Activated naive CD4-positive, alpha-beta T cell treated with anti-CD3 and anti-CD28 coated beads for 36 hours (primary cell): ENCODE data around the gene VAC14. TPM values are rescaled to one million over a fixed set of nuclear protein-coding genes. Genes with fewer than 3 reads are reported as not detected.
"Not testable (repeated sequence)": the region's sequence is repeated elsewhere in the genome, so short reads cannot be mapped to it uniquely, and the experiment has no call there.

Source experiments
- CTCF ChIA-PET: fragments of 350-600 bp; sonication (Branson Sonifier 250); formaldehyde crosslinking; loops from one replicate; lab custom pipeline; 2021; ENCODE audit warnings: antibody characterized with exemption; lab: Charles Lee
- DNase-seq: peaks from one replicate; pipeline ENCODE4 v3.0.0-alpha.2; 2020
- H3K27ac Mint-ChIP-seq: one replicate; pipeline ENCODE4 v1.8.0; 2021; ENCODE audit warnings: mild to moderate bottlenecking, mixed read lengths
- H3K27me3 Mint-ChIP-seq: one replicate; pipeline ENCODE4 v1.8.0; 2021; ENCODE audit warnings: low read depth, mixed read lengths
- H3K36me3 Mint-ChIP-seq: one replicate; pipeline ENCODE4 v1.8.0; 2021; ENCODE audit warnings: low read depth, mixed read lengths
- H3K4me1 Mint-ChIP-seq: one replicate; pipeline ENCODE4 v1.8.0; 2021; ENCODE audit warnings: low read depth, mixed read lengths
- H3K4me3 Mint-ChIP-seq: one replicate; pipeline ENCODE4 v1.8.0; 2021; ENCODE audit warnings: mild to moderate bottlenecking, moderate library complexity, mixed read lengths
- H3K9me3 Mint-ChIP-seq: one replicate; pipeline ENCODE4 v1.8.0; 2021; ENCODE audit warnings: mixed read lengths
- intact Hi-C: fragments of 100-400 bp; cut with micrococcal nuclease; formaldehyde crosslinking; loops from one replicate; pipeline ENCODE4 v1.15.1; 2023
- total RNA-seq, 2 experiments: library from RNA; stranded (reverse); gene quantifications; one replicate each; pipeline ENCODE4 v1.2.3, GENCODE V29; 2021

VAC14 gene
- total RNA-seq, 2 experiments from 2014 or later, result 19.6 to 20.6 TPM

DNA sequence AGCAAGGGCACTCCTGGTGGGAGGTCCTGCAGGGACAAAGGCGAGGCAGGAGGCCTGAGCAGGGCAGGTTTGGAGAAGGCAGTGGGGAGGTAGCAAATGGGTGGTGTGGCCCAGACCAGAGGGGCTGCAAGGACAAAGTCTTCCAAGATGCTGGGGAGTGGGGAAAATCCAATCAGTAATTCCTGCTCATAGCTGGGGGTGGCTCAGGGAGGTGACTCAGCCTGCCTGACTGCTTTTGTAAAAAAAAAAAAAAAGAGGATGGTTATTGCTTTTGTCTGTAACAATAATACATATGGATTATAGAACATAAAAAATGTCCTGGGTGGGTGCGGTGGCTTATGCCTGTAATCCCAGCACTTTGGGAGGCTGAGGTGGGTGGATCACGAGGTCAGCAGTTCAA is 149.4 kb downstream of the VAC14 start:
- CTCF ChIA-PET, result interaction anchor here (0.7 to 2.3 kb wide), 3 partner anchors 143 to 320 kb away, joined by 3 to 12 read pairs (median 4); no protein-coding TSS in a partner anchor
- no peak for DNase-seq
- intact Hi-C loops, result loop anchor here (5.0 to 10.0 kb wide), 4 partner anchors 74 to 487 kb away; no protein-coding TSS in a partner anchor
- Mint-ChIP-seq H3K36me3 (no peaks in the 10 kb centered on the region), H3K4me1 (peaks cover 5% of the 10 kb centered on the region), H3K9me3 (no peaks in the 10 kb centered on the region), H3K27me3 (no peaks in the 10 kb centered on the region), H3K4me3 (no peak overlapping the region), H3K27ac (no peak overlapping the region)

DNA sequence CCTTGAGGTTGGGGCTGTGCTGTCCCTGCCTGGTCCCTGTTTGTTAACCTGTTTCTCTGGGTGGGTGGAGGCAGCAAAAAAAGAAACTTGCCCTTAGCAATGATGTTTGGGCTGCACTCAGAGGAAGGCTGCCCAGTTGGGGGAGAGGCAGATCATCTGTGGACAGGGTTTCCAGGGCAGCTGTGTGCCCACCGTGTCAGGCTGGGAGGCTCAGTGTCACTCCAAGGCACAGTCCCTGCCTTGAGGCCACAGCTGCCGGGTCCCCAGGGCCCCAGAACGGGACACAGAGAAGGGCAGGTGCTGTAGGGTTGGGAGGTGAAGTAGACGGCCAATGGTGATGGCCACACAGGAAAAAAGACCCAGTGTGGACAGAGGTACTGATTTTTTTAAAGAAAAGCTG is 150.7 kb downstream of the VAC14 start:
- DNase-seq, result no peak
- peaks cover 5% of the 10 kb centered on the region for H3K4me1 Mint-ChIP-seq
- CTCF ChIA-PET, result no interaction called here
- no peak overlapping the region for H3K4me3 Mint-ChIP-seq
- H3K36me3 Mint-ChIP-seq, result no peaks in the 10 kb centered on the region
- H3K27ac Mint-ChIP-seq, result no peak overlapping the region
- no peaks in the 10 kb centered on the region for H3K9me3 Mint-ChIP-seq
- H3K27me3 Mint-ChIP-seq, result no peaks in the 10 kb centered on the region
- intact Hi-C loops, result loop anchor here (5.0 to 10.0 kb wide), 4 partner anchors 73 to 485 kb away; no protein-coding TSS in a partner anchor

DNA sequence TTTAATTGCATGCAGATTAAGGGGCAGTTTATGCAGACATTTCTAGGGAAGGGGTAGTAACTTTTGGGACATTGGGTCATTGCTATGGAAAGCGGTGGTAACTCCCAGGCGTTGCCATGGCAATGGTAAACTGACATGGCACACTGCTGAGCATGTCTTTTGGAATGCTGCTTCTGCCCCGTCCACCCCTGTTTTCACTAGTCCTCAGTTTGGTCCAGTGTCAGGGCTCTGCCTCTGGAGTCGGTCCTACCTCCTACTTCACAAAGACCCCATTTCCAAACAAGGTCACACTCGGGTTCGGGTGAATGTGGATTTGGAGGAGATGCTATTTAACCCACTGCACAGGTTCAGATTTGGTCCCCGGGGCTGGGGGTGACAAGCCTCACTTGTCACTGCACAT is 151.7 kb downstream of the VAC14 start:
- Mint-ChIP-seq H3K4me3 (no peak overlapping the region), H3K4me1 (peaks cover 5% of the 10 kb centered on the region), H3K9me3 (no peaks in the 10 kb centered on the region), H3K36me3 (no peaks in the 10 kb centered on the region), H3K27ac (no peak overlapping the region), H3K27me3 (no peaks in the 10 kb centered on the region)
- DNase-seq, result no peak
- intact Hi-C loops, result no loop called here
- CTCF ChIA-PET, result interaction anchor here (1.1 kb wide), 1 partner anchor 10 kb away, joined by 3 read pairs; no protein-coding TSS in a partner anchor

DNA sequence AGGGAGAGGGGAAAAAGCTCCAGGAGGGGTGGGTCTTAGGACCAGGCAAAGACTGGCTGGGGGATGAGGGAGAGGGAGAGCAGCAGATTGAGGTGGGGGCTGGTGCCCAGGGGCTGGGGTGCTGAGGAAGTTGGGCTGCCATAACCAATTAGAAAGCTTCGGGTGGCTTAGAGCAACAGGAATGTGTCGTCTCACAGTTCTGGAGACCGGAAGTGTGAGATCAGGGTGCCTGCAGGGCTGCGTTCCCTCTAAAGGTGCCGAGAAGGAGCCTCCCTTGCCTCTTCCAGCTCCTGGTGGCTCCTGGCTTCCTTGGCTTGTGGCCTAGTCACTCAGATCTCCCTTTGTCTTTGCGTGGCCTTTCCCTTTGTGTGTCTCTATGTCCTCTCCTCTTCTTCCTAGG is 152.4 kb downstream of the VAC14 start:
- Mint-ChIP-seq H3K36me3 (no peaks in the 10 kb centered on the region), H3K9me3 (no peaks in the 10 kb centered on the region), H3K27me3 (no peaks in the 10 kb centered on the region), H3K4me1 (peaks cover under 1% of the 10 kb centered on the region), H3K4me3 (no peak overlapping the region), H3K27ac (no peak overlapping the region)
- no peak for DNase-seq
- intact Hi-C loops, result no loop called here
- CTCF ChIA-PET, result interaction anchor here (1.1 kb wide), 1 partner anchor 11 kb away, joined by 3 read pairs; no protein-coding TSS in a partner anchor

DNA sequence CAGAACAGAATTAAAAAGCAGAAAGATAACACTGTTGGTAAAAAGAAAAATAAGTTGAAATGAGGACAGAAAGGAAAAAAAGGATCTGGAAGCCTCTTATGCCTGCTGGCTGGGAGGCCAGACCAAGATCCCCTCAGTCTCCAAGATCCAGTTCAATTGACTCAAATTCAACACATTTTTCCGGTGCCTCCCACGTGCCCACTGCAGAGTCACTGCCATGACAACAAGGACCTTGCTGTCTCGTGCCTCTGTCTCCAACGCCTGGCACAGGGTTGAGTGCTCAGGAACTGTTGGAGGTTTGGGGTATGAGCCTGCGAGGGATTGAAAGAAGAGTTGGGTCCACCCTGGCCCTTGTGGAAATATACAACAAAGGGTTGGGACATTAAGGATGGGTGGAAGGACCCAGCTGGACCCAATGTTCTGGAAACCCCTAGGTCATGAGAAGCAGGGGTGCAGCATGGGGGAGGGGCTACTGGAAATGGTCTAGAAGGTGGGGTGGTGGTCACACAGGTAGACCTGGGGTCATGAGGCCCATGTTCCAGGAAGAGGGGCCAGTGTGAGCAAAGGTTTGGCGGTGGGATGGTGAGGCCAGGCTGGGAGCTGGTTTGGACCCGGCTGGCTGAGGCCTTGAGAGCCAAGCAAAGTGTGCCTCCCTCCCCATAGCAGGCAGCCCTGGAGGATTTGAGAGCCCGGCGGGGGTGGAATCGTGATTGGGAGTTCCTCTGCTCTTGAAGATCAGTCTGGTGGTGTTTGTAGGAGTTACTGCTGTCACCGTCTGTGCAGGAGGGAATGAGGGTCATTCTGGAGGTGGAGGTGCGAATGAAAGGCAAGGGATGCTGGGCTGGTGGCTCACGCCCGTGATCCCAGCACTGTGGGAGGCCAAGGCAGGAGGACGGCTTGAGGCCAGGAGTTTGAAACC is 153.3 kb downstream of the VAC14 start:
- no peak for DNase-seq
- H3K4me1 Mint-ChIP-seq, result no peaks in the 10 kb centered on the region
- H3K9me3 Mint-ChIP-seq, result no peaks in the 10 kb centered on the region
- H3K27ac Mint-ChIP-seq, result no peak overlapping the region
- no peak overlapping the region for H3K4me3 Mint-ChIP-seq
- no peaks in the 10 kb centered on the region for H3K36me3 Mint-ChIP-seq
- no peaks in the 10 kb centered on the region for H3K27me3 Mint-ChIP-seq
- CTCF ChIA-PET, result no interaction called here
- intact Hi-C loops, result no loop called here

DNA sequence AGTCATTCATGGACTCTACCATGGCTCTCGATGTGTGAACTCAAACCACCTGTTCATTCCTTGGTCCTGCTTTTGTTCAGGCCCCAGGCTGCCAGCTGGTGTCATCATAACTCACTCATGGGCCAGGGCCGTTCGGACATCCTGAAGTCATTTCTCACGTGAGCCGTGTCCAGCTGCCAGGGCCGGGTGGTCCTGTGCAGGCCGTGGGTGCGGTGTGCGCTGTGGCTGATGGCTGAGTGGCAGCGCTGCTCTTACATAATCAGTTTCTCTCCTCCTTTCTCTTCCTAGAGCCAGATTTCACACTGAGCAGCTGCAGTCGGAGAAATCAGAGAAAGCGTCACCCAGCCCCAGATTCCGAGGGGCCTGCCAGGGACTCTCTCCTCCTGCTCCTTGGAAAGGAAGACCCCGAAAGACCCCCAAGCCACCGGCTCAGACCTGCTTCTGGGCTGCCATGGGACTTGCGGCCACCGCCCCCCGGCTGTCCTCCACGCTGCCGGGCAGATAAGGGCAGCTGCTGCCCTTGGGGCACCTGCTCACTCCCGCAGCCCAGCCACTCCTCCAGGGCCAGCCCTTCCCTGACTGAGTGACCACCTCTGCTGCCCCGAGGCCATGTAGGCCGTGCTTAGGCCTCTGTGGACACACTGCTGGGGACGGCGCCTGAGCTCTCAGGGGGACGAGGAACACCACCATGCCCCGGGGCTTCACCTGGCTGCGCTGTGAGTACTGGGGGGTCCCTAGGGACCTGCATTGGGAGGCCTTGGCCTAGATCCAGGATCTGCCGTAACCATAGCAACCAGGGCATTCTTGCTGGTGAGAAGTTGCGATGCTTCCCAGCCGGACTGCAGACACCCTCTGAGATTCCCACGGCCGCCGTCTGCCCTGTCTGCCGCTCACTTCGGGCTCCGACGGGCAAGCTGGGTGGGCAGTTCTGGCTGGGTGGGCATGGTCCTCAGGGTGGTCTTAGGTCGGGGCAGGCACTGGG is 154.4 kb downstream of the VAC14 start, which contains the start of gene IL34:
IL34 (plus strand) TSS at position 300 of the 982 bp plus-strand sequence; CDS start at position 689, 389 bp downstream.
- intact Hi-C loops, result no loop called here
- H3K9me3 Mint-ChIP-seq, result no peaks in the 10 kb centered on the region
- CTCF ChIA-PET, result interaction anchor here (0.5 kb wide), 1 partner anchor 125 kb away, joined by 3 read pairs; no protein-coding TSS in a partner anchor
- H3K36me3 Mint-ChIP-seq, result no peaks in the 10 kb centered on the region
- H3K27me3 Mint-ChIP-seq, result no peaks in the 10 kb centered on the region
- no peak within 1 kb of the TSS for H3K27ac Mint-ChIP-seq
- no peak within 1 kb of the TSS for H3K4me3 Mint-ChIP-seq
- no peaks in the 10 kb centered on the region for H3K4me1 Mint-ChIP-seq
- no peak for DNase-seq

DNA sequence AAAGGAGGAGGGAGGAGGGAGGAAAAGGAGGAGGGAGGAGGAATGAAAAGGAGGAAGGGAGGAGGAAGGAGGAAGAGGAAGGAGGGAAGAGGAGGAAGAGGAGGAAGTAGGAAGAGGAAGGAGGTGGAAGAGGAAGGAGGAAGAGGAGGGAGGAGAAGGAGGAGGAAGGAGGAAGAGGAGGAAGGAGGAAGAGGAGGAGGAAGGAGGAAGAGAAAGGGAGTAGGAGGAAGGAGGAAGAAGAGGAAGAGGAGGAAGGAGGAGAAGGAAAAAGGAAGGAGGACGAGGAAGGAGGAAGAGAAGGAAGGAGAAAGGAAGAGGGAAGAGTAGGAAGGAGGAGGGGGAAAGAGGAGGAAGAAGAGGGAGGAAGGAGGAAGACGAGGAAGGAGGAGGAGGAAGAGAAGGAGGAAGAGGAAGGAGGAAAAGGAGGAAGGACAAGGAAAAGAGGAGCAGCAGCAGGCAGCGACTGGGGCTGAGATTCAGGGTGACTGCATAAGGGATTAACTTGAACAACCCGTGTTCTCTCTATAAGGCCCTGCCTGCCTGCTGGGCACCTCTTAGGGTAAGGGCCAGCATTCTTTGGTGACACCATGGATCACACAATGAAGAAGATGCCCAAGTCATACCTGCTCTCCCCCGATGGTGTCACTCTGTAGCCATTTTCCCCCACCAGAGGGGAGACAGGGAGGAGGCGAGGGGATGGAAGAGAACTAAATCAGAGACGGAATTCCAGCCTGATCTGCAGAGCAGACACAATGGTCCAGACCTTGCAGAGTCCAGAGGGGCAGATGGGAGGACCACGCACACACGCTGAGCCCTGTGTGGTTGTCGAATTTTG is 156.0 kb downstream of the VAC14 start:
- no peak for DNase-seq
- H3K36me3 Mint-ChIP-seq, result no peaks in the 10 kb centered on the region

DNA sequence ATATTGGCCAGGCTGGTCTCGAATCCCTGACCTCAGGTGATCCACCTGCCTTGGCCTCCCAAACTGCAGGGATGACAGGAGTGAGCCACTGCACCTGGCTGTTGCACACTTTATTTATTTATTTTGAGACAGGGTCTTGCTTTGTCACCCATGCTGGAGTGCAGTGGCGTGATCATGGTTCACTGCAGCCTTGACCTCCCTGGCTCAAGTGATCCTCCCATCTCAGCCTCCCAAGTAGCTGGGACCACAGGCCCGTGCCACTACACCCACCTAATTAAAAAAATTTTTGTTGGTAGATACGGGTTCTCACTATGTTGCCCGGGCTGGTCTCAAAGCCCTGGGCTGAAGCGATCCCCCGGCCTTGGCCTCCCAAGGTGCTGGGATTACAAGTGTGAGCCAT is 157.7 kb downstream of the VAC14 start:
- CTCF ChIA-PET, result not testable (repeated sequence)

More for the DNA sequence above, 156.0 kb downstream of the VAC14 start:
- intact Hi-C loops, result no loop called here
- H3K9me3 Mint-ChIP-seq, result no peaks in the 10 kb centered on the region
- no peaks in the 10 kb centered on the region for H3K27me3 Mint-ChIP-seq
- H3K4me1 Mint-ChIP-seq, result no peaks in the 10 kb centered on the region
- no peak overlapping the region for H3K27ac Mint-ChIP-seq
- CTCF ChIA-PET, result interaction anchor here (0.7 kb wide), 1 partner anchor 849 kb away, joined by 5 read pairs; no protein-coding TSS in a partner anchor
- H3K4me3 Mint-ChIP-seq, result no peak overlapping the region

DNA sequence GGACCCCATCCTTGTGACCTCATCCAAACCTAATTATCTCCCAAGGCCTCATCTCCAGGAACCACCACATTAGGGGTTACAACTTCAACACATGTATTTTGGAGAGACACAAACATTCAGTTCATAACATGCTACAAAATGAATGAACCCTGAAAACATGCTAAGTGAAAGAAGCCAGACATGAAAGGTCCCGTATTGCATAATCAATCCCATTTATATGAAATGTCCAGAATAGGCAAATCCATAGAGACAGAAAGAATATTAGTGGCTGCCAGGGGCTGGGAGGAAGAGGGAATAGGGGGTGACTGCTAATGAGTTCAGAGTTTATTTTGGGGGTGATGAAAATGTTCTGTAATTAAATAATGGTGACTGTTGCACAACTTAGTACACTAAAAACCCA is 158.3 kb downstream of the VAC14 start:
- intact Hi-C loops, result no loop called here
- H3K36me3 Mint-ChIP-seq, result no peaks in the 10 kb centered on the region
- CTCF ChIA-PET, result no interaction called here

More for the DNA sequence above, 157.7 kb downstream of the VAC14 start:
- H3K9me3 Mint-ChIP-seq, H3K36me3 Mint-ChIP-seq, DNase-seq, H3K4me3 Mint-ChIP-seq, H3K4me1 Mint-ChIP-seq, H3K27me3 Mint-ChIP-seq, intact Hi-C loops, H3K27ac Mint-ChIP-seq: not testable (repeated sequence)

DNA sequence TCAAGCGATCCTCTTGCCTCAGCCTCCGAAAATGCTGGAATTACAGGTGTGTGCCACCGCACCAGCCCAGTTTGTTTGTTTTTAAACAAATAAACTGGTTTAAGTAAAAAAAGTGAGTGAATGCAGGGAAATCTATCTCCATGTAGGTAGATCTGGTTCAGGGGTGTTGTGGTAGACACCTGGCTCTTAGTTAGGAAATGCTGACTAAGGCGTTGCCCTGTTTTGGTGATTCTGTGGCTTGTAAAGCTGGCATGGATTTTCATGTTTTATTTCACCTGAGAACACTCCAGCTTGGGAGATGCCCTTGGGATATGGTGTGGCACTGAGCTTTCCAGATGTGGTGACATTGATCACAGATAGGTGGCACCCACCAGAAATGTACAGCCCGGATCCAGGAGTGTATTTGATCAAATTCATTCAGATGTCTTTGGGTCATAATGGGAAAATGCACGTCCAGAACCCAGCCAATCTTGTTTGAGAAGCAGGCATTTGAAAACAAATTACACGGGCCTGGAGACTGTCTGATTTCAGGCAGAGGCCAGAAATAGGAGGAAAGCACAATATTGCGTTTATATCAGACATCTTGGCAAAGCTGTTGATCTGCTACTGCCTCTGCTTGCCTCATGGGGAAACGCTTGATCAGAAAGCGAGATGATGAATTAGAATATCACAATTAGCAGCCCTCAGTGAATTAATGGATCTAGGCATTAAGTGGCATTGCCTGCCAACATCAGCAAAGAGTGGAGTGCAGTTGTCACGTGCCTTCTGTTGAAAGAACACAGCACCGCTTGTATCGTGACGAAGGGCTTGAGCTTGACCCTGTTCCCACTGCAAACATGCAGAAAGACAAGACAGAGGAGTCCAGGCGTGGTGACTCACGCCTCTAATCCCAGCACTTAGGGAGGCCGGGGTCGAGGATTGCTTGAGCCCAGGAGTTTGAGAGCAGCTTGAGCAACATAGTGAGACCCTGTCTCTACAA is 161.9 kb downstream of the VAC14 start:
- Mint-ChIP-seq H3K27ac (no peak overlapping the region), H3K9me3 (no peaks in the 10 kb centered on the region), H3K27me3 (no peaks in the 10 kb centered on the region), H3K36me3 (no peaks in the 10 kb centered on the region), H3K4me1 (no peaks in the 10 kb centered on the region), H3K4me3 (no peak overlapping the region)
- CTCF ChIA-PET, result interaction anchor here (1.1 kb wide), 1 partner anchor 132 kb away, joined by 3 read pairs; no protein-coding TSS in a partner anchor
- intact Hi-C loops, result no loop called here
- DNase-seq, result no peak

More for the DNA sequence above, 158.3 kb downstream of the VAC14 start:
- no peaks in the 10 kb centered on the region for H3K4me1 Mint-ChIP-seq
- no peak for DNase-seq
- H3K27ac Mint-ChIP-seq, result no peak overlapping the region
- H3K4me3 Mint-ChIP-seq, result no peak overlapping the region
- no peaks in the 10 kb centered on the region for H3K9me3 Mint-ChIP-seq
- H3K27me3 Mint-ChIP-seq, result no peaks in the 10 kb centered on the region
